Measurements from ENCODE around the gene ADGRD1. TPM values are rescaled to one million over a fixed set of nuclear protein-coding genes. Genes with fewer than 3 reads are reported as not detected.

The ADGRD1 gene
- total and polyA plus RNA-seq, 2 of the 8 experiments (the other 6 are each of a cell fraction or from before 2014, with no cell fraction given): 0.36 to 0.48 TPM

DNA sequence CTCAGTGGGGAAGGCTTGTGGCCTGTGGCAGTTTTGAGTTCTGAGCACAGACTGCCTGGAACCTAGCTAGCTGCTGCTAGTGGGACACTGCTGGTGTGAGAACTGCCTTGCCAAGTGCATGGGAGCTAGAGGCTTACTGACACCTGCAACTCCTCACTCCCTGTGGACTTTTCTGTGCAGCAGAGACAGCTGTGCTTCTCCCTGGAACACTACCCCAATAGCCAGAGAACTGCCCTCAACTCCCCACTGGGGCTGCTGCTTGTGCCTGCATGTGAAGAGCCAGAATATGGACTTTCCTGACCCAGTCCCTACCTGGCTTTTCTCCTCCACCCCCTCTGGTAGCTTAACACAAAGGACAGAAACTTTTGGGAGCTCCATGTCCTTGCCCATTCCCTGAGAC, 222.6 kb downstream of the ADGRD1 start:
- Histone ChIP-seq H2BK15ac (ENCODE audit: low read length) (no peak overlapping the region), H3K36me3 (ENCODE audit: control insufficient read depth in 2 of 4, insufficient read depth in 4 of 4, low read length in 3 of 4) (no peaks in the 10 kb centered on the region), H3K4me3 (ENCODE audit: extremely low read depth in 1 of 4, insufficient read depth in 2 of 4, low read depth in 3 of 4, low read length in 4 of 4) (no peak overlapping the region), H3K23me2 (ENCODE audit: low read depth, low read length) (no peaks in the 10 kb centered on the region), H2AFZ (ENCODE audit: low read length) (no peak overlapping the region), H3K18ac (ENCODE audit: extremely low read depth, low read length) (no peak overlapping the region), H3K27me3 (replicated peaks in 1 of 4; ENCODE audit: control insufficient read depth in 3 of 4, extremely low read depth in 1 of 4, insufficient read depth in 3 of 4, low read length in 3 of 4) (no peaks in the 10 kb centered on the region), H4K8ac (ENCODE audit: extremely low read depth, insufficient read depth, low read length) (no peak overlapping the region), H3K14ac (ENCODE audit: insufficient read length) (no peak overlapping the region), H3K4me1 (replicated peaks in 1 of 4; ENCODE audit: control insufficient read depth in 3 of 4, insufficient read depth in 4 of 4, low read length in 3 of 4) (no peaks in the 10 kb centered on the region), H2BK20ac (ENCODE audit: low read length) (no peak overlapping the region), H2AK5ac (ENCODE audit: low read depth, low read length) (no peak overlapping the region), H3K79me2 (ENCODE audit: control insufficient read depth in 1 of 2, insufficient read depth in 2 of 2, low read length in 2 of 2) (no peaks in the 10 kb centered on the region), H4K20me1 (replicated peaks in 1 of 2; ENCODE audit: control insufficient read depth in 1 of 2, insufficient read depth in 2 of 2, low read length in 2 of 2) (no peaks in the 10 kb centered on the region), H3K23ac (ENCODE audit: insufficient read length) (no peak overlapping the region), H2BK12ac (ENCODE audit: low read depth, low read length) (no peak overlapping the region), H3K56ac (replicated peaks; ENCODE audit: insufficient read length, low read depth, low read length) (no peak overlapping the region), H3K9me3 (ENCODE audit: insufficient read depth in 2 of 2, low read depth in 1 of 2, low read length in 1 of 2) (no peaks in the 10 kb centered on the region), H3K4me2 (ENCODE audit: insufficient read depth in 1 of 2, low read depth in 2 of 2, low read length in 2 of 2) (no peak overlapping the region), H3K4ac (replicated peaks; ENCODE audit: insufficient read length, low read depth, low read length) (no peak overlapping the region), H2BK120ac (replicated peaks; ENCODE audit: low read depth, low read length) (no peak overlapping the region), H2BK5ac (ENCODE audit: low read depth, low read length) (no peak overlapping the region), H3K79me1 (ENCODE audit: low read depth, low read length) (no peaks in the 10 kb centered on the region), H4K91ac (replicated peaks; ENCODE audit: insufficient read length, low read length) (no peak overlapping the region), H4K5ac (ENCODE audit: insufficient read length, low read depth, low read length) (no peak overlapping the region), H3K9ac (replicated peaks in 1 of 4; ENCODE audit: extremely low read depth in 1 of 4, low read depth in 3 of 4, low read length in 3 of 4) (no peak overlapping the region), H3K27ac (ENCODE audit: low read depth, low read length) (no peak overlapping the region)
- POLR2A ChIA-PET (ENCODE audit: partially characterized antibody): no interaction called here
- CTCF ChIA-PET (ENCODE audit: partially characterized antibody): interaction anchor here (0.7 to 3.7 kb wide), 7 partner anchors 15 to 278 kb away, joined by 3 to 12 read pairs (median 3); no protein-coding TSS in a partner anchor
- TF ChIP-seq SUZ12 (IDR thresholded peaks at IDR 0.05; ENCODE audit: low read length) (no peak), PHF8 (conservative IDR thresholded peaks at IDR 0.05; ENCODE audit: low read depth, low read length) (no peak)
- DNase-seq (ENCODE audit: low read depth in 1 of 2, low spot score in 2 of 2) (peak in 1 of 2 experiments; percentile 8), FAIRE-seq (no peak)

Data from H1 (cell line).